ENCODE data around the gene PNKP. TPM values are rescaled to one million over a fixed set of nuclear protein-coding genes. Genes with fewer than 3 reads are reported as not detected.

Gene PNKP
- total and polyA plus RNA-seq, 10 of the 15 experiments (the other 5 are each of a cell fraction or from before 2014, with no cell fraction given) = 2.9 to 82.3 (median 33.2) TPM

GRCh38 chr19:49890349-49891311 lies 23.3 kb upstream of the PNKP start (continued):
- TF ChIP-seq, protein P1, sequence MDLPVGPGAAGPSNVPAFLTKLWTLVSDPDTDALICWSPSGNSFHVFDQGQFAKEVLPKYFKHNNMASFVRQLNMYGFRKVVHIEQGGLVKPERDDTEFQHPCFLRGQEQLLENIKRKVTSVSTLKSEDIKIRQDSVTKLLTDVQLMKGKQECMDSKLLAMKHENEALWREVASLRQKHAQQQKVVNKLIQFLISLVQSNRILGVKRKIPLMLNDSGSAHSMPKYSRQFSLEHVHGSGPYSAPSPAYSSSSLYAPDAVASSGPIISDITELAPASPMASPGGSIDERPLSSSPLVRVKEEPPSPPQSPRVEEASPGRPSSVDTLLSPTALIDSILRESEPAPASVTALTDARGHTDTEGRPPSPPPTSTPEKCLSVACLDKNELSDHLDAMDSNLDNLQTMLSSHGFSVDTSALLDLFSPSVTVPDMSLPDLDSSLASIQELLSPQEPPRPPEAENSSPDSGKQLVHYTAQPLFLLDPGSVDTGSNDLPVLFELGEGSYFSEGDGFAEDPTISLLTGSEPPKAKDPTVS (IDR thresholded peaks at IDR 0.05; ENCODE audit: low read depth, low read length) = no peak
- TF ChIP-seq ETV6 (conservative IDR thresholded peaks at IDR 0.05 in 1 of 2, IDR thresholded peaks at IDR 0.05 in 1 of 2; ENCODE audit: borderline replicate concordance in 1 of 2, low read depth in 1 of 2) (no peak), NR2C2 (IDR thresholded peaks at IDR 0.05; ENCODE audit: borderline replicate concordance, control insufficient read depth, insufficient read length, low read depth) (no peak), PKNOX1 (IDR thresholded peaks at IDR 0.05) (no peak), BHLHE40 (IDR thresholded peaks at IDR 0.05; ENCODE audit: borderline replicate concordance in 1 of 2, low read depth in 2 of 2, low read length in 1 of 2) (peak; percentile 82 to 96), CREM (IDR thresholded peaks at IDR 0.05; ENCODE audit: low read depth) (no peak), NR2F1 (conservative IDR thresholded peaks at IDR 0.05) (0 out of 2 replicates have a peak, but pooled peaks have one; percentile 2), PAX5 (IDR thresholded peaks at IDR 0.05; ENCODE audit: borderline replicate concordance, low read depth, low read length) (0 out of 2 replicates have a peak, but pooled peaks have one; percentile 5), JUNB (IDR thresholded peaks at IDR 0.05) (no peak), ZNF274 (IDR thresholded peaks at IDR 0.05; ENCODE audit: insufficient read depth, insufficient read length) (no peak), BCL11A (IDR thresholded peaks at IDR 0.05; ENCODE audit: low read depth, low read length) (no peak), KLF5 (IDR thresholded peaks at IDR 0.05; ENCODE audit: partially characterized antibody) (no peak), BACH1 (IDR thresholded peaks at IDR 0.05; ENCODE audit: borderline replicate concordance) (peak; percentile 59; the same call in 1 of the 2 replicates), MTA3 (IDR thresholded peaks at IDR 0.05; ENCODE audit: borderline replicate concordance, low read length) (no peak), NBN (IDR thresholded peaks at IDR 0.05) (peak; percentile 70; the same call in 1 of the 2 replicates), RFX5 (IDR thresholded peaks at IDR 0.05; ENCODE audit: low read depth, low read length) (no peak)
- TF ChIP-seq, protein P2, sequence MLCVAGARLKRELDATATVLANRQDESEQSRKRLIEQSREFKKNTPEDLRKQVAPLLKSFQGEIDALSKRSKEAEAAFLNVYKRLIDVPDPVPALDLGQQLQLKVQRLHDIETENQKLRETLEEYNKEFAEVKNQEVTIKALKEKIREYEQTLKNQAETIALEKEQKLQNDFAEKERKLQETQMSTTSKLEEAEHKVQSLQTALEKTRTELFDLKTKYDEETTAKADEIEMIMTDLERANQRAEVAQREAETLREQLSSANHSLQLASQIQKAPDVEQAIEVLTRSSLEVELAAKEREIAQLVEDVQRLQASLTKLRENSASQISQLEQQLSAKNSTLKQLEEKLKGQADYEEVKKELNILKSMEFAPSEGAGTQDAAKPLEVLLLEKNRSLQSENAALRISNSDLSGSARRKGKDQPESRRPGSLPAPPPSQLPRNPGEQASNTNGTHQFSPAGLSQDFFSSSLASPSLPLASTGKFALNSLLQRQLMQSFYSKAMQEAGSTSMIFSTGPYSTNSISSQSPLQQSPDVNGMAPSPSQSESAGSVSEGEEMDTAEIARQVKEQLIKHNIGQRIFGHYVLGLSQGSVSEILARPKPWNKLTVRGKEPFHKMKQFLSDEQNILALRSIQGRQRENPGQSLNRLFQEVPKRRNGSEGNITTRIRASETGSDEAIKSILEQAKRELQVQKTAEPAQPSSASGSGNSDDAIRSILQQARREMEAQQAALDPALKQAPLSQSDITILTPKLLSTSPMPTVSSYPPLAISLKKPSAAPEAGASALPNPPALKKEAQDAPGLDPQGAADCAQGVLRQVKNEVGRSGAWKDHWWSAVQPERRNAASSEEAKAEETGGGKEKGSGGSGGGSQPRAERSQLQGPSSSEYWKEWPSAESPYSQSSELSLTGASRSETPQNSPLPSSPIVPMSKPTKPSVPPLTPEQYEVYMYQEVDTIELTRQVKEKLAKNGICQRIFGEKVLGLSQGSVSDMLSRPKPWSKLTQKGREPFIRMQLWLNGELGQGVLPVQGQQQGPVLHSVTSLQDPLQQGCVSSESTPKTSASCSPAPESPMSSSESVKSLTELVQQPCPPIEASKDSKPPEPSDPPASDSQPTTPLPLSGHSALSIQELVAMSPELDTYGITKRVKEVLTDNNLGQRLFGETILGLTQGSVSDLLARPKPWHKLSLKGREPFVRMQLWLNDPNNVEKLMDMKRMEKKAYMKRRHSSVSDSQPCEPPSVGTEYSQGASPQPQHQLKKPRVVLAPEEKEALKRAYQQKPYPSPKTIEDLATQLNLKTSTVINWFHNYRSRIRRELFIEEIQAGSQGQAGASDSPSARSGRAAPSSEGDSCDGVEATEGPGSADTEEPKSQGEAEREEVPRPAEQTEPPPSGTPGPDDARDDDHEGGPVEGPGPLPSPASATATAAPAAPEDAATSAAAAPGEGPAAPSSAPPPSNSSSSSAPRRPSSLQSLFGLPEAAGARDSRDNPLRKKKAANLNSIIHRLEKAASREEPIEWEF (IDR thresholded peaks at IDR 0.05; ENCODE audit: insufficient replicate concordance, low read depth, low read length) = no peak
- TF ChIP-seq, protein P3, sequence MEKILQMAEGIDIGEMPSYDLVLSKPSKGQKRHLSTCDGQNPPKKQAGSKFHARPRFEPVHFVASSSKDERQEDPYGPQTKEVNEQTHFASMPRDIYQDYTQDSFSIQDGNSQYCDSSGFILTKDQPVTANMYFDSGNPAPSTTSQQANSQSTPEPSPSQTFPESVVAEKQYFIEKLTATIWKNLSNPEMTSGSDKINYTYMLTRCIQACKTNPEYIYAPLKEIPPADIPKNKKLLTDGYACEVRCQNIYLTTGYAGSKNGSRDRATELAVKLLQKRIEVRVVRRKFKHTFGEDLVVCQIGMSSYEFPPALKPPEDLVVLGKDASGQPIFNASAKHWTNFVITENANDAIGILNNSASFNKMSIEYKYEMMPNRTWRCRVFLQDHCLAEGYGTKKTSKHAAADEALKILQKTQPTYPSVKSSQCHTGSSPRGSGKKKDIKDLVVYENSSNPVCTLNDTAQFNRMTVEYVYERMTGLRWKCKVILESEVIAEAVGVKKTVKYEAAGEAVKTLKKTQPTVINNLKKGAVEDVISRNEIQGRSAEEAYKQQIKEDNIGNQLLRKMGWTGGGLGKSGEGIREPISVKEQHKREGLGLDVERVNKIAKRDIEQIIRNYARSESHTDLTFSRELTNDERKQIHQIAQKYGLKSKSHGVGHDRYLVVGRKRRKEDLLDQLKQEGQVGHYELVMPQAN (conservative IDR thresholded peaks at IDR 0.05) = no peak
